H1 (cell line): ENCODE data around the gene FAM81A. TPM values are rescaled to one million over a fixed set of nuclear protein-coding genes. Genes with fewer than 3 reads are reported as not detected.

ENCODE experiments used
- CTCF ChIA-PET: fragments of 300-600 bp; sonication (Branson Sonifier 250); formaldehyde crosslinking; loops from one replicate; lab custom pipeline; 2021; ENCODE audit not compliant: partially characterized antibody; lab: Charles Lee
- POLR2A ChIA-PET: fragments of 300-600 bp; sonication (Branson Sonifier 250); formaldehyde crosslinking; loops from one replicate; lab custom pipeline; 2021; ENCODE audit warnings: inconsistent platforms; ENCODE audit not compliant: partially characterized antibody; lab: Charles Lee
- DNase-seq, 2 experiments: peaks; one replicate each; pipeline versions ENCODE4 v3.0.0 to v3.0.0-alpha.2; 2010 to 2022; ENCODE audit warnings: low spot score in 2 of 2, low read depth in 1 of 2, mixed read lengths in 1 of 2
- FAIRE-seq: peaks from 2 replicates; lab custom pipeline; 2011; peaks lifted over from hg19 to GRCh38; lab: Jason Lieb, UNC
- H2AFZ ChIP-seq: 2 replicates; pipeline ENCODE4 v1.8.1; 2012; ENCODE audit warnings: low read length, inconsistent platforms
- H2AK5ac ChIP-seq: 2 replicates; pipeline ENCODE4 v1.6.1; 2013; ENCODE audit warnings: low read depth, low read length
- H2BK120ac ChIP-seq: replicated peaks from 2 replicates; pipeline ENCODE3; 2013; ENCODE audit warnings: low read depth, low read length, inconsistent platforms
- H2BK12ac ChIP-seq: 2 replicates; pipeline ENCODE4 v1.6.1; 2013; ENCODE audit warnings: low read depth, low read length
- H2BK15ac ChIP-seq: 2 replicates; pipeline ENCODE4 v1.6.1; 2013; ENCODE audit warnings: low read length
- H2BK20ac ChIP-seq: 2 replicates; pipeline ENCODE4 v1.6.1; 2013; ENCODE audit warnings: low read length
- H2BK5ac ChIP-seq: 2 replicates; pipeline ENCODE4 v1.6.1; 2013; ENCODE audit warnings: low read depth, low read length
- H3K14ac ChIP-seq: 2 replicates; pipeline ENCODE4 v1.6.1; 2013; ENCODE audit warnings: inconsistent platforms; ENCODE audit not compliant: insufficient read length
- H3K18ac ChIP-seq: 2 replicates; pipeline ENCODE4 v1.6.1; 2013; ENCODE audit warnings: low read length; ENCODE audit errors: extremely low read depth
- H3K23ac ChIP-seq: 2 replicates; pipeline ENCODE4 v1.6.1; 2013; ENCODE audit warnings: inconsistent platforms; ENCODE audit not compliant: insufficient read length
- H3K23me2 ChIP-seq: 2 replicates; pipeline ENCODE4 v1.6.1; 2013; ENCODE audit warnings: low read depth, low read length
- H3K27ac ChIP-seq: 2 replicates; pipeline ENCODE4 v1.6.1; 2011; ENCODE audit warnings: low read depth, low read length, inconsistent platforms
- H3K27me3 ChIP-seq, 4 experiments: replicated peaks in 1 of 4; 1 replicate in 1 of 4; 2 replicates in 3 of 4; pipeline versions ENCODE4 v1.6.1 to v1.8.1; 2011 to 2013; ENCODE audit warnings: low read length in 3 of 4, mild to moderate bottlenecking in 3 of 4, inconsistent platforms in 2 of 4, mixed read lengths in 2 of 4, moderate library complexity in 1 of 4; ENCODE audit not compliant: control insufficient read depth in 3 of 4, insufficient read depth in 3 of 4; ENCODE audit errors: extremely low read depth in 1 of 4
- H3K36me3 ChIP-seq, 4 experiments: 2 replicates each; pipeline versions ENCODE4 v1.6.1 to v1.8.1; 2011 to 2013; ENCODE audit warnings: mild to moderate bottlenecking in 4 of 4, low read length in 3 of 4, moderate library complexity in 2 of 4, control low read depth in 1 of 4, inconsistent platforms in 1 of 4; ENCODE audit not compliant: insufficient read depth in 4 of 4, control insufficient read depth in 2 of 4
- H3K4ac ChIP-seq: replicated peaks from 2 replicates; pipeline ENCODE3; 2013; ENCODE audit warnings: low read length, low read depth, mixed read lengths, inconsistent platforms; ENCODE audit not compliant: insufficient read length
- H3K4me1 ChIP-seq, 4 experiments: replicated peaks in 1 of 4; 1 replicate in 1 of 4; 2 replicates in 3 of 4; pipeline versions ENCODE4 v1.6.1 to v1.8.1; 2011 to 2013; ENCODE audit warnings: low read length in 3 of 4, inconsistent platforms in 2 of 4, mixed read lengths in 1 of 4; ENCODE audit not compliant: insufficient read depth in 4 of 4, control insufficient read depth in 3 of 4
- H3K4me2 ChIP-seq, 2 experiments: 2 replicates each; pipeline versions ENCODE4 v1.6.1 to v1.8.1; 2011 to 2013; ENCODE audit warnings: low read depth in 2 of 2, low read length in 2 of 2, control low read depth in 1 of 2, inconsistent platforms in 1 of 2, mild to moderate bottlenecking in 1 of 2; ENCODE audit not compliant: insufficient read depth in 1 of 2
- H3K4me3 ChIP-seq, 4 experiments: fragments of 200-600, 300-600 bp in 1 of 4; sonication (generic), shearing (Covaris generic), sonication (Bioruptor Twin) in 1 of 4; 2 replicates each; pipeline versions ENCODE4 v1.5.1 to v1.8.1; 2011 to 2016; ENCODE audit warnings: low read length in 4 of 4, low read depth in 3 of 4, control low read depth in 2 of 4, inconsistent platforms in 2 of 4, mild to moderate bottlenecking in 2 of 4, mixed read lengths in 1 of 4, moderate library complexity in 1 of 4; ENCODE audit not compliant: insufficient read depth in 2 of 4; ENCODE audit errors: extremely low read depth in 1 of 4
- H3K56ac ChIP-seq: replicated peaks from 2 replicates; pipeline ENCODE3; 2013; ENCODE audit warnings: low read depth, mild to moderate bottlenecking, mixed read lengths, low read length, inconsistent platforms; ENCODE audit not compliant: insufficient read length
- H3K79me1 ChIP-seq: 2 replicates; pipeline ENCODE4 v1.6.1; 2013; ENCODE audit warnings: low read depth, low read length, control low read depth
- H3K79me2 ChIP-seq, 2 experiments: 2 replicates each; pipeline versions ENCODE4 v1.6.1 to v1.8.1; 2012 to 2013; ENCODE audit warnings: low read length in 2 of 2, mild to moderate bottlenecking in 2 of 2, inconsistent platforms in 1 of 2; ENCODE audit not compliant: insufficient read depth in 2 of 2, control insufficient read depth in 1 of 2
- H3K9ac ChIP-seq, 4 experiments: replicated peaks in 1 of 4; 1 replicate in 1 of 4; 2 replicates in 3 of 4; pipeline versions ENCODE4 v1.6.1 to v1.8.1; 2011 to 2013; ENCODE audit warnings: low read depth in 3 of 4, low read length in 3 of 4, control low read depth in 2 of 4, mild to moderate bottlenecking in 2 of 4, moderate library complexity in 2 of 4, inconsistent platforms in 1 of 4; ENCODE audit errors: extremely low read depth in 1 of 4
- H3K9me3 ChIP-seq, 2 experiments: 2 replicates each; pipeline versions ENCODE4 v1.6.1 to v1.8.1; 2012 to 2013; ENCODE audit warnings: mild to moderate bottlenecking in 2 of 2, moderate library complexity in 2 of 2, control low read depth in 1 of 2, inconsistent platforms in 1 of 2, low read depth in 1 of 2, low read length in 1 of 2, mixed read lengths in 1 of 2; ENCODE audit not compliant: insufficient read depth in 2 of 2
- H4K20me1 ChIP-seq, 2 experiments: replicated peaks in 1 of 2; 2 replicates each; pipeline versions ENCODE3 to v1.8.1; 2011 to 2013; ENCODE audit warnings: inconsistent platforms in 2 of 2, low read length in 2 of 2, mild to moderate bottlenecking in 1 of 2; ENCODE audit not compliant: insufficient read depth in 2 of 2, control insufficient read depth in 1 of 2
- H4K5ac ChIP-seq: 2 replicates; pipeline ENCODE4 v1.6.1; 2013; ENCODE audit warnings: low read length, low read depth, mixed read lengths, inconsistent platforms; ENCODE audit not compliant: insufficient read length
- H4K8ac ChIP-seq: 2 replicates; pipeline ENCODE4 v1.8.0; 2013; ENCODE audit warnings: mild to moderate bottlenecking, moderate library complexity, low read length, inconsistent platforms; ENCODE audit not compliant: insufficient read depth; ENCODE audit errors: extremely low read depth
- H4K91ac ChIP-seq: replicated peaks from 2 replicates; pipeline ENCODE3; 2013; ENCODE audit warnings: low read length, mixed read lengths, inconsistent platforms; ENCODE audit not compliant: insufficient read length
- BRCA1 ChIP-seq: IDR thresholded peaks from 2 replicates; pipeline ENCODE4 v1.6.1; 2012; ENCODE audit warnings: low read depth, low read length, improper control_type of control experiment
- POLR2A ChIP-seq, 2 experiments: IDR thresholded peaks; 1 replicate in 1 of 2; 2 replicates in 1 of 2; pipeline ENCODE4 v1.6.1; 2011; ENCODE audit warnings: low read depth in 2 of 2, low read length in 2 of 2, mild to moderate bottlenecking in 2 of 2; ENCODE audit errors: control extremely low read depth in 1 of 2
- RNF2 ChIP-seq: fragments of 200-900, 300-1000 bp; sonication (generic); IDR thresholded peaks from 2 replicates; pipeline ENCODE4 v1.7.1; 2016; ENCODE audit warnings: borderline replicate concordance, low read depth, mild to moderate bottlenecking, antibody characterized with exemption, low read length; ENCODE audit not compliant: poor library complexity, severe bottlenecking; ENCODE audit errors: missing control alignments
- SRF ChIP-seq: IDR thresholded peaks from 2 replicates; pipeline ENCODE4 v1.6.1; 2011; ENCODE audit warnings: mild to moderate bottlenecking, low read depth, low read length, moderate library complexity
- WGBS, 2 experiments: shearing (Covaris generic) in 1 of 2; methylation state at CpG; one replicate each; pipeline versions ENCODE4 v1.1.6 to v1.1.7; 2013 to 2015; ENCODE audit warnings: low lambda C conversion rate in 2 of 2, mixed read lengths in 2 of 2, inconsistent platforms in 1 of 2, low coverage in 1 of 2, missing lambda C conversion rate in 1 of 2; ENCODE audit not compliant: insufficient replicate concordance in 2 of 2, insufficient coverage in 1 of 2, insufficient read length in 1 of 2; ENCODE audit errors: extremely low coverage in 1 of 2, missing lambda C conversion rate in 1 of 2; 5-methylcytosine and 5-hydroxymethylcytosine counted together
- polyA plus RNA-seq, 7 experiments: library from polyadenylated mRNA; depleted of rRNA in 3 of 7; stranded (reverse) in 5 of 7; unstranded in 2 of 7; fragments of >200 nt in 5 of 7; fragments of 200-250 nt in 2 of 7; gene quantifications; 1 replicate in 5 of 7; 2 replicates in 1 of 7; 4 replicates in 1 of 7; pipeline versions ENCODE4 v1.2.1 to v1.2.3, GENCODE V29; 2011 to 2013; ENCODE audit warnings: missing spikeins in 2 of 7, mixed read lengths in 2 of 7
- total RNA-seq: library from RNA; stranded (reverse); fragmentation: NEBNext Ultra II Directional; extraction: Animal tissue kit (Norgen Biotek cat#: 25700); gene quantifications from 2 replicates; pipeline ENCODE4 v1.2.1, GENCODE V29; 2021

FAM81A gene
- total and polyA plus RNA-seq, 2 of the 8 experiments (the other 6 are each of a cell fraction or from before 2014, with no cell fraction given): 0.56 to 3.0 TPM

DNA sequence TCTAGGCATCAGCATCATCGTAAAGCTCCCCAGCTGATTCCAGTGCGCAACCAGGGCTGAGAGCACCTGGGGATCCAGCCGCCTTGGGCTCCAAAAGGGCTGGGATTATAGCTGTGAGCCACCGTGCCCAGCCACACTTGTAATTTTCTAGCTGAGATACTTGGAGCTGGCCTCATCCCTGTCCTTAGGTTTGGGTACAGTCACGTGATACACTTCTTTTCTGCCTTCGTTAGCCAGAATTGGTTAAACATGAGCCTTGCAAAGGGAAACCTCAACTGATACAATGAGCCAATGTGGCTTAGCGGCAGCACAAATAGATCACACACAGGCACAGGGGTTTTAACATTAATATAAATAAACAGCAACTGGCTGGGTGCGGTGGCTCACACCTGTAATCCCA, 103.8 kb downstream of the FAM81A start:
- Histone ChIP-seq H2AK5ac (no peak overlapping the region), H3K27me3 (peaks cover 0 to 15% (median 9%) of the 10 kb centered on the region in 4 experiments; a peak in 4 of 7 replicates)
- 77% methylated on average over 8 of the region's 8 CpGs; no CpG with 5 or more reads in 1 of the 2 experiments for WGBS, 2 experiments
- TF ChIP-seq SRF (no peak), BRCA1 (no peak), RNF2 (no peak), POLR2A (IDR thresholded peaks at IDR 0.05; ENCODE audit: control extremely low read depth in 1 of 2, low read depth in 2 of 2, low read length in 2 of 2) (no peak)

More for the DNA sequence above, 103.8 kb downstream of the FAM81A start:
- H4K20me1 ChIP-seq: no peaks in the 10 kb centered on the region
- no peak overlapping the region for H3K4me3 ChIP-seq
- no peak overlapping the region for H3K14ac ChIP-seq
- H3K79me1 ChIP-seq: no peaks in the 10 kb centered on the region
- DNase-seq (no peak), FAIRE-seq (no peak)
- H2BK5ac ChIP-seq: no peak overlapping the region
- H3K4me1 ChIP-seq: peaks cover 0 to 3% (median 0%) of the 10 kb centered on the region in 4 experiments; a peak in 1 of 7 replicates
- H3K9ac ChIP-seq: no peak overlapping the region
- H3K56ac ChIP-seq: no peak overlapping the region
- H3K4ac ChIP-seq: no peak overlapping the region
- no peaks in the 10 kb centered on the region for H3K79me2 ChIP-seq
- H2BK120ac ChIP-seq: no peak overlapping the region
- no peak overlapping the region for H3K23ac ChIP-seq
- H3K27ac ChIP-seq: no peak overlapping the region
- H4K91ac ChIP-seq: no peak overlapping the region
- no peaks in the 10 kb centered on the region for H3K23me2 ChIP-seq
- H2BK12ac ChIP-seq: no peak overlapping the region
- H2BK15ac ChIP-seq: no peak overlapping the region
- H2BK20ac ChIP-seq: no peak overlapping the region
- POLR2A ChIA-PET: no interaction called here
- no peak overlapping the region for H2AFZ ChIP-seq
- H4K8ac ChIP-seq: no peak overlapping the region
- no peak overlapping the region for H3K4me2 ChIP-seq
- CTCF ChIA-PET: interaction anchor here (1.4 to 3.7 kb wide), 4 partner anchors 9 to 91 kb away, joined by 3 to 27 read pairs (median 9); no protein-coding TSS in a partner anchor
- H4K5ac ChIP-seq: no peak overlapping the region
- no peaks in the 10 kb centered on the region for H3K9me3 ChIP-seq
- no peaks in the 10 kb centered on the region for H3K36me3 ChIP-seq
- no peak overlapping the region for H3K18ac ChIP-seq
